PC-9 (cell line): ENCODE data around the gene OSBPL10. TPM values are rescaled to one million over a fixed set of nuclear protein-coding genes. Genes with fewer than 3 reads are reported as not detected.
"Not testable (repeated sequence)": the region's sequence is repeated elsewhere in the genome, so short reads cannot be mapped to it uniquely, and the experiment has no call there.

Experiments
- BruUV-seq: library from RNA; stranded (reverse); fragments of 400-500 nt; replicated peaks from 2 replicates; lab custom pipeline; 2021; lab: Mats Ljungman, UMichigan
- CTCF ChIA-PET: fragments of 300-600 bp; sonication (Branson Sonifier 250); formaldehyde crosslinking; loops from one replicate; lab custom pipeline; 2022; ENCODE audit warnings: antibody characterized with exemption; lab: Charles Lee
- POLR2A ChIA-PET: fragments of 300-600 bp; sonication (Branson Sonifier 250); formaldehyde crosslinking; loops from one replicate; lab custom pipeline; 2022; ENCODE audit warnings: antibody characterized with exemption; ENCODE audit not compliant: unreplicated experiment; lab: Charles Lee
- DNase-seq, 2 experiments: peaks; one replicate each; pipeline versions ENCODE4 v3.0.0 to v3.0.0-alpha.2; 2015 to 2022; ENCODE audit warnings: mixed read lengths in 1 of 2
- H2AFZ ChIP-seq: fragments of 200-600 bp; sonication (generic); 2 replicates; pipeline ENCODE4 v1.8.1; 2017; ENCODE audit warnings: antibody characterized with exemption
- H3F3A ChIP-seq: fragments of 200-600 bp; sonication (generic); 2 replicates; pipeline ENCODE4 v1.8.1; 2017; ENCODE audit warnings: antibody characterized with exemption, mild to moderate bottlenecking, low read depth; ENCODE audit not compliant: insufficient read depth
- H3K27ac ChIP-seq: fragments of 200-600 bp; sonication (generic); 2 replicates; pipeline ENCODE4 v1.6.1; 2016; ENCODE audit warnings: mixed run types
- H3K27me3 ChIP-seq: fragments of 200-600 bp; sonication (generic); 2 replicates; pipeline ENCODE4 v1.6.1; 2016; ENCODE audit warnings: low read depth, mixed run types; ENCODE audit not compliant: insufficient read depth
- H3K36me3 ChIP-seq: fragments of 200-600 bp; sonication (generic); 2 replicates; pipeline ENCODE4 v1.6.1; 2016; ENCODE audit warnings: low read depth, mixed run types
- H3K4me1 ChIP-seq: fragments of 200-600 bp; sonication (generic); replicated peaks from 2 replicates; pipeline ENCODE4 v1.6.1; 2016; ENCODE audit warnings: mixed run types; ENCODE audit not compliant: insufficient read depth
- H3K4me2 ChIP-seq: fragments of 200-600 bp; sonication (generic); 2 replicates; pipeline ENCODE4 v1.6.1; 2017; ENCODE audit warnings: mixed run types
- H3K4me3 ChIP-seq: fragments of 200-600 bp; sonication (generic); 2 replicates; pipeline ENCODE4 v1.6.1; 2016; ENCODE audit warnings: mixed run types
- H3K79me2 ChIP-seq: fragments of 200-600 bp; sonication (generic); 2 replicates; pipeline ENCODE4 v1.6.1; 2017; ENCODE audit warnings: low read depth, mixed run types
- H3K9me2 ChIP-seq: fragments of 200-600 bp; sonication (generic); 2 replicates; pipeline ENCODE4 v1.8.1; 2017; ENCODE audit warnings: mild to moderate bottlenecking; ENCODE audit not compliant: insufficient read depth
- H3K9me3 ChIP-seq: fragments of 200-600 bp; sonication (generic); 2 replicates; pipeline ENCODE4 v1.8.1; 2016; ENCODE audit warnings: low read depth; ENCODE audit not compliant: insufficient read depth
- H4K20me1 ChIP-seq: fragments of 200-600 bp; sonication (generic); 2 replicates; pipeline ENCODE4 v1.8.1; 2017; ENCODE audit not compliant: insufficient read depth
- EZH2 ChIP-seq: fragments of 200-600 bp; sonication (generic); IDR thresholded peaks from 2 replicates; pipeline ENCODE4 v1.8.0; 2017; ENCODE audit warnings: antibody characterized with exemption, low read depth
- intact Hi-C: fragments of 100-400 bp; cut with micrococcal nuclease; formaldehyde crosslinking; loops from one replicate; pipeline ENCODE4 v1.10.0; 2022; ENCODE audit not compliant: unreplicated experiment
- total RNA-seq: library from RNA; stranded (reverse); gene quantifications from 2 replicates; pipeline ENCODE4 v1.2.3, GENCODE V29; 2021
- TF ChIP-seq, protein P1 (sequence below): fragments of 200-600 bp; sonication (generic); conservative IDR thresholded peaks from 2 replicates; pipeline ENCODE4 v1.6.1; 2017; ENCODE audit warnings: mixed run types, antibody characterized with exemption, mild to moderate bottlenecking, moderate library complexity

OSBPL10 gene
- total RNA-seq, 1 experiment from 2014 or later = 42.0 TPM

- H3K27me3 ChIP-seq = no peaks in the 10 kb centered on the region
- H3K4me1 ChIP-seq = no peaks in the 10 kb centered on the region
- no TSS peak for BruUV-seq
- H3F3A ChIP-seq = no peaks in the 10 kb centered on the region
- H3K79me2 ChIP-seq = no peaks in the 10 kb centered on the region
- no peak for DNase-seq
- H4K20me1 ChIP-seq = no peaks in the 10 kb centered on the region
- H3K4me3 ChIP-seq = no peak overlapping the region
- ChIA-PET CTCF (no interaction called here), POLR2A (interaction anchor here (0.6 kb wide), 1 partner anchor 1006 kb away, joined by 3 read pairs; no protein-coding TSS in a partner anchor)
- intact Hi-C loops = no loop called here
- H3K36me3 ChIP-seq = no peaks in the 10 kb centered on the region
- H3K4me2 ChIP-seq = no peak overlapping the region
- H3K9me3 ChIP-seq = no peaks in the 10 kb centered on the region
- no peaks in the 10 kb centered on the region for H3K9me2 ChIP-seq
- H3K27ac ChIP-seq = no peak overlapping the region
- no peak overlapping the region for H2AFZ ChIP-seq
- TF ChIP-seq EZH2 = no peak
- TF ChIP-seq, protein P1, sequence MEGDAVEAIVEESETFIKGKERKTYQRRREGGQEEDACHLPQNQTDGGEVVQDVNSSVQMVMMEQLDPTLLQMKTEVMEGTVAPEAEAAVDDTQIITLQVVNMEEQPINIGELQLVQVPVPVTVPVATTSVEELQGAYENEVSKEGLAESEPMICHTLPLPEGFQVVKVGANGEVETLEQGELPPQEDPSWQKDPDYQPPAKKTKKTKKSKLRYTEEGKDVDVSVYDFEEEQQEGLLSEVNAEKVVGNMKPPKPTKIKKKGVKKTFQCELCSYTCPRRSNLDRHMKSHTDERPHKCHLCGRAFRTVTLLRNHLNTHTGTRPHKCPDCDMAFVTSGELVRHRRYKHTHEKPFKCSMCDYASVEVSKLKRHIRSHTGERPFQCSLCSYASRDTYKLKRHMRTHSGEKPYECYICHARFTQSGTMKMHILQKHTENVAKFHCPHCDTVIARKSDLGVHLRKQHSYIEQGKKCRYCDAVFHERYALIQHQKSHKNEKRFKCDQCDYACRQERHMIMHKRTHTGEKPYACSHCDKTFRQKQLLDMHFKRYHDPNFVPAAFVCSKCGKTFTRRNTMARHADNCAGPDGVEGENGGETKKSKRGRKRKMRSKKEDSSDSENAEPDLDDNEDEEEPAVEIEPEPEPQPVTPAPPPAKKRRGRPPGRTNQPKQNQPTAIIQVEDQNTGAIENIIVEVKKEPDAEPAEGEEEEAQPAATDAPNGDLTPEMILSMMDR = no peak
These were observed 118.3 kb downstream of the OSBPL10 start for GRCh38 chr3:31862666-31863279.

GRCh38 chr3:31861826-31862225 lies 119.2 kb downstream of the OSBPL10 start:
- Histone ChIP-seq H3F3A (no peaks in the 10 kb centered on the region), H3K9me2 (no peaks in the 10 kb centered on the region), H3K79me2 (no peaks in the 10 kb centered on the region), H2AFZ (no peak overlapping the region), H3K9me3 (no peaks in the 10 kb centered on the region), H3K27me3 (no peaks in the 10 kb centered on the region), H3K4me1 (no peaks in the 10 kb centered on the region), H4K20me1 (no peaks in the 10 kb centered on the region), H3K36me3 (no peaks in the 10 kb centered on the region), H3K4me2 (no peak overlapping the region), H3K4me3 (no peak overlapping the region), H3K27ac (no peak overlapping the region)
- no peak for DNase-seq
- POLR2A ChIA-PET = no interaction called here
- TF ChIP-seq, protein P1 = no peak
- no peak for TF ChIP-seq EZH2
- CTCF ChIA-PET = no interaction called here
- BruUV-seq = no TSS peak
- intact Hi-C loops = no loop called here

DNA sequence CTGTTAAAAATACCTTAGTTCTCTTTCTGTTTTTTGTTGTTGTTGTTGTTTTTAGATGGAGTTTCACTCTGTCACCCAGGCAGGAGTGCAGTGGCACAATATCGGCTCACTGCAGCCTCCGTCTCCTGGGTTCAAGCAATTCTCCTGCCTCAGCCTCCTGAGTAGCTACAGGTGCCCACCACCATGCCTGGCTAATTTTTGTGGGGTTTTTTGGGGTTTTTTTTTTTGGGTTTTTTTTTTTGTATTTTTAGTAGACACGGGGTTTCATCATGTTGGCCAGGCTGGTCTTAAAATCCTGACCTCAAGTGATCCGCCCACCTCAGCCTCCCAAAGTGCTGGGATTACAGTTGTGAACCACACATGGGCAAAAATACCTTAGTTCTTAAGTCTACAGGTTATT lies 120.4 kb downstream of the OSBPL10 start:
- H3K79me2 ChIP-seq, H3F3A ChIP-seq, H3K27ac ChIP-seq, BruUV-seq, H3K4me3 ChIP-seq, intact Hi-C loops, H3K4me1 ChIP-seq, H3K27me3 ChIP-seq, H3K36me3 ChIP-seq, DNase-seq, H4K20me1 ChIP-seq, POLR2A ChIA-PET, H3K4me2 ChIP-seq, CTCF ChIA-PET, H3K9me3 ChIP-seq, H3K9me2 ChIP-seq, H2AFZ ChIP-seq: not testable (repeated sequence)

DNA sequence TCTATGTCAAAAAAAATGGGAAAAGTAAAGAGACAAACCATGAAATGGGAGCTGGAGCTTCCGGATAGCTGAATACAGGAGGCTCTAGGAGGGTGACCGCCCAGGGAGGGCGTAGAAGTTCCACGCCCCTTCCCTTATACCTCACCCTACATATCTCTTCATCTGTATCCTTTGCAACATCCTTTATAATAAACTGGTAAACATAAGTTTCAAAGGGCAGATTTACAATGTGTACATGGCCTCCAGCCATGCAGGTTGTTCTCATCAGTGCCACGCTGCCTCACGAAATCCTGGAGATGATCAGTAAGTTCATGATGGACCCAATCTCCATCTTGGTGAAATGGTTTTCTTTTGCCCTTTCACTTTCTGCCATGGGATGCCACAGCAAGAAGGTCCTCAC lies 121.8 kb downstream of the OSBPL10 start:
- TF ChIP-seq, protein P1 = no peak
- no peak for TF ChIP-seq EZH2
- Histone ChIP-seq H3K27me3 (no peaks in the 10 kb centered on the region), H2AFZ (no peak overlapping the region), H3F3A (no peaks in the 10 kb centered on the region), H4K20me1 (no peaks in the 10 kb centered on the region), H3K9me3 (no peaks in the 10 kb centered on the region), H3K4me3 (no peak overlapping the region), H3K36me3 (no peaks in the 10 kb centered on the region), H3K9me2 (no peaks in the 10 kb centered on the region), H3K27ac (no peak overlapping the region), H3K4me1 (no peaks in the 10 kb centered on the region), H3K79me2 (no peaks in the 10 kb centered on the region), H3K4me2 (no peak overlapping the region)
- CTCF ChIA-PET = no interaction called here
- POLR2A ChIA-PET = no interaction called here
- no peak for DNase-seq
- intact Hi-C loops = loop anchor here (5.0 kb wide), 1 partner anchor 283 kb away; no protein-coding TSS in a partner anchor
- no TSS peak for BruUV-seq
